Effector CD4-positive, alpha-beta T cell (primary cell): ENCODE measurements around the gene TMCO4.
"Not testable (repeated sequence)": the region's sequence is repeated elsewhere in the genome, so short reads cannot be mapped to it uniquely, and the experiment has no call there.

Experiments
- DNase-seq: peaks from one replicate; pipeline ENCODE4 v3.0.0-alpha.2; 2020

The TMCO4 gene

GRCh38 chr1:19812875-19813642 is 13.3 kb upstream of the TMCO4 start:
- no peak for DNase-seq

GRCh38 chr1:19811206-19811851 is 11.6 kb upstream of the TMCO4 start:
- DNase-seq = peak; percentile 34

GRCh38 chr1:19809044-19809750 is 9.5 kb upstream of the TMCO4 start:
- DNase-seq = no peak

GRCh38 chr1:19808351-19808750 is 8.6 kb upstream of the TMCO4 start:
- DNase-seq = no peak

- no peak for DNase-seq
These were observed 5.1 kb upstream of the TMCO4 start for GRCh38 chr1:19804831-19805251.

- DNase-seq = no peak
These were observed 2.6 kb upstream of the TMCO4 start for GRCh38 chr1:19802269-19802668.

GRCh38 chr1:19800076-19800804 is 524 bp upstream of the TMCO4 start:
- peak; percentile 14 for DNase-seq

- DNase-seq = no peak
These were observed 1.1 kb downstream of the TMCO4 start for GRCh38 chr1:19798486-19799229.

GRCh38 chr1:19797827-19798226 is 1.9 kb downstream of the TMCO4 start:
- no peak for DNase-seq

GRCh38 chr1:19794583-19794982 is 5.1 kb downstream of the TMCO4 start:
- no peak for DNase-seq

- no peak for DNase-seq
These were observed 6.2 kb downstream of the TMCO4 start for GRCh38 chr1:19793360-19794046.

- no peak for DNase-seq
These were observed 7.3 kb downstream of the TMCO4 start for GRCh38 chr1:19792237-19793002.

- DNase-seq = not testable (repeated sequence)
These were observed 9.4 kb downstream of the TMCO4 start for GRCh38 chr1:19790061-19790975.

GRCh38 chr1:19786988-19787423 is 12.7 kb downstream of the TMCO4 start:
- no peak for DNase-seq

- DNase-seq = no peak
These were observed 14.1 kb downstream of the TMCO4 start for GRCh38 chr1:19785660-19786059.

GRCh38 chr1:19780267-19780877 is 19.3 kb downstream of the TMCO4 start:
- no peak for DNase-seq

- DNase-seq = no peak
These were observed 22.8 kb downstream of the TMCO4 start for GRCh38 chr1:19776933-19777332.

- DNase-seq = no peak
These were observed 23.4 kb downstream of the TMCO4 start for GRCh38 chr1:19776287-19776686.

- no peak for DNase-seq
These were observed 23.9 kb downstream of the TMCO4 start for GRCh38 chr1:19775831-19776230.
